ENCODE measurements around the gene ATAD3C.
"Not testable (repeated sequence)": the region's sequence is repeated elsewhere in the genome, so short reads cannot be mapped to it uniquely, and the experiment has no call there.

The ATAD3C gene

DNA sequence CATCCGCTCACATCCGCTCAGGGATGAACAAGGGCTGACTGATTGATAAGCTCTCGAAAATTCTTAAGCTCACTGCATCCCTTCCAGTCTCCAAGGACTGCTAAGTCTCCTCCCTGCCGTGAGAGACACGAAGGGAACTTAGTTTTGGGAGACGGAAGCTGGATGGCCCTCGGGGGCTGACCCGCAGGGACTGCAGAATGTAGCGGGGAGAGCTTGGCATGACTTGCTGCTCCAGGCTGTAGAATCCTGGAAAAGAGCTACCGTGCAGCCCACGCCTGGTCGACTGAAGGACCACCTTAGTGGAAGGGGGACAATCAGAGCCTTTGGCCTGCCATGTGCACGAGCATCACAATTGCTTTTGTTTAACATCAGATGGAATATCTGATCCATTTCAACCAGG is 33.7 kb upstream of the ATAD3C start:
- TF ChIP-seq, protein P1, sequence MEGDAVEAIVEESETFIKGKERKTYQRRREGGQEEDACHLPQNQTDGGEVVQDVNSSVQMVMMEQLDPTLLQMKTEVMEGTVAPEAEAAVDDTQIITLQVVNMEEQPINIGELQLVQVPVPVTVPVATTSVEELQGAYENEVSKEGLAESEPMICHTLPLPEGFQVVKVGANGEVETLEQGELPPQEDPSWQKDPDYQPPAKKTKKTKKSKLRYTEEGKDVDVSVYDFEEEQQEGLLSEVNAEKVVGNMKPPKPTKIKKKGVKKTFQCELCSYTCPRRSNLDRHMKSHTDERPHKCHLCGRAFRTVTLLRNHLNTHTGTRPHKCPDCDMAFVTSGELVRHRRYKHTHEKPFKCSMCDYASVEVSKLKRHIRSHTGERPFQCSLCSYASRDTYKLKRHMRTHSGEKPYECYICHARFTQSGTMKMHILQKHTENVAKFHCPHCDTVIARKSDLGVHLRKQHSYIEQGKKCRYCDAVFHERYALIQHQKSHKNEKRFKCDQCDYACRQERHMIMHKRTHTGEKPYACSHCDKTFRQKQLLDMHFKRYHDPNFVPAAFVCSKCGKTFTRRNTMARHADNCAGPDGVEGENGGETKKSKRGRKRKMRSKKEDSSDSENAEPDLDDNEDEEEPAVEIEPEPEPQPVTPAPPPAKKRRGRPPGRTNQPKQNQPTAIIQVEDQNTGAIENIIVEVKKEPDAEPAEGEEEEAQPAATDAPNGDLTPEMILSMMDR (IDR thresholded peaks at IDR 0.05; ENCODE audit: low read depth, low read length, missing control alignments) = no peak
- no peak for DNase-seq (ENCODE audit: low read depth)
- H3K4me3 ChIP-seq (ENCODE audit: low read depth, low read length) = no peak overlapping the region

DNA sequence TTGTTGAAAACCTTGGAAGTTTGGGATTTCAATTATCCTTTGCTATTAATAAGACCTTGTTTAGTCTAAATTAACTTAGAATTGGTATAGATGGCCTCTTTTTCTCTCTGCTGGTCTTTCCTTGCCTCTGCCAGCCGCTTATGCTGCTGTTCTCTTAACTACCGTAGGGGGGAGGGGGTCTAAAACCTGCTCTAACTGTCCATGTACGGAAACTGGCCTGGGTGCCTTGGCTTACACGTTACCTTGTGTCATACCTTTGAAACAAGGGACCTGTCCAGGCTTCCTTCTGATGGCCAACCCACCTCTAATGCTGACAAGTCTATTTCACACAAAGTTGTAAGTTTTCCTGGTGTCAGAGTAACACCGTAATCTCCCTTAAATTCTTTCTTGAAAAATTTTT is 32.1 kb upstream of the ATAD3C start:
- DNase-seq (ENCODE audit: low read depth); H3K4me3 ChIP-seq (ENCODE audit: low read depth, low read length): not testable (repeated sequence)

DNA sequence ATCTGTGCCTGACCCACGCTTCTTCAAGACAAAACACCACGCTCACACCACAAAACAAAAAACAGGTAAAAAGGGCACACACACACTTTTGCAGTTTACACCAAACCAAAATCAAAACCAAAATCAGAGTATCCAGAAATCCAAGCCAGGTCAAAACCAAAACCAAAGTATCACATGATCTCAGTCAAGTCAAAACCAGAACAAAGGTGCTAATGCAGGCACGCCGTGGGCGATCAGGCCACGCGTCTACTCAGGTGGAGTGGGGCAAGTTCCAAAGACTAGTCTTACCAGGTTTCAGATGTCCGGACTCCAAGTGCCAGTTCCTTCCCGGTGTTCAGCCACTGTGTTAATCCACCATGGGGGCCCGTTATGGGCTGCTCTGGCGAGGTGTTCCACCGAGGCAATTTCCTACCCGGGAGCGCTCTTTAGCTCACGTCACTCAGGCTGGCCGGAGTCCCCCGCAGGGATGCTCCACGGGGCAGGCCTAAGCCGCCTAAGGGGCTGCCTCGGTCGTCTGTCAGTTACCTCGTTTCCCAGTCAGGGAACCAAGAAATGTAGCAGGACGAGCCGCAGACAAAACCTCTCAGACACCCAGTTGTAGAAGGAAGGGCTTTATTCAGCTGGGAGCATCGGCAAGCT is 31.5 kb upstream of the ATAD3C start:
- not testable (repeated sequence) for H3K4me3 ChIP-seq (ENCODE audit: low read depth, low read length); DNase-seq (ENCODE audit: low read depth)

GRCh38 chr1:1418464-1419362 is 30.8 kb upstream of the ATAD3C start:
- H3K4me3 ChIP-seq (ENCODE audit: low read depth, low read length) = no peak overlapping the region
- TF ChIP-seq, protein P1 (IDR thresholded peaks at IDR 0.05; ENCODE audit: low read depth, low read length, missing control alignments) = no peak
- no peak for DNase-seq (ENCODE audit: low read depth)

DNA sequence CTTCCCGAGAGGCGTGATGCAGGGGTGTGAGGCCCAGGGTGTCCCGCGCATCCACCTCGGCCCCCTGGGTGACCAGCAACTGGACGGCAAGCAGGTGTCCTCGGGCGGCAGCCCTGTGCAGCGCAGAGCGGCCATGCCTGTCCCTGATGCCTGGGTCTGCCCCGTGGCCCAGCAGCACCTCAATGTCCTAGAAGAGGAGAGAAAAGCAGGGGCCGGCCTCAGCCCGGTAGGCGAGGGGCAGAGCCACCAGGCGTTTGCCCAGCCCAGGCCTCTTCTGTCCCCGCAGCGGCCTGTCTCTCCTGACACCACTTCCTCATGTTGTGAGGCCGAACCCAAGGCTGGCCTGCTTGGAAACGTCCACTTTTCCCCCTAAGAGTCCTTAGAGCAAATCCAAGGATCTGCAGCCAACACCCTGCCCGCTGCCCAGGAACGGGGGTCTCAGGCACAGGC is 30.1 kb upstream of the ATAD3C start:
- no peak overlapping the region for H3K4me3 ChIP-seq (ENCODE audit: low read depth, low read length)
- TF ChIP-seq, protein P1 (IDR thresholded peaks at IDR 0.05; ENCODE audit: low read depth, low read length, missing control alignments) = no peak

DNA sequence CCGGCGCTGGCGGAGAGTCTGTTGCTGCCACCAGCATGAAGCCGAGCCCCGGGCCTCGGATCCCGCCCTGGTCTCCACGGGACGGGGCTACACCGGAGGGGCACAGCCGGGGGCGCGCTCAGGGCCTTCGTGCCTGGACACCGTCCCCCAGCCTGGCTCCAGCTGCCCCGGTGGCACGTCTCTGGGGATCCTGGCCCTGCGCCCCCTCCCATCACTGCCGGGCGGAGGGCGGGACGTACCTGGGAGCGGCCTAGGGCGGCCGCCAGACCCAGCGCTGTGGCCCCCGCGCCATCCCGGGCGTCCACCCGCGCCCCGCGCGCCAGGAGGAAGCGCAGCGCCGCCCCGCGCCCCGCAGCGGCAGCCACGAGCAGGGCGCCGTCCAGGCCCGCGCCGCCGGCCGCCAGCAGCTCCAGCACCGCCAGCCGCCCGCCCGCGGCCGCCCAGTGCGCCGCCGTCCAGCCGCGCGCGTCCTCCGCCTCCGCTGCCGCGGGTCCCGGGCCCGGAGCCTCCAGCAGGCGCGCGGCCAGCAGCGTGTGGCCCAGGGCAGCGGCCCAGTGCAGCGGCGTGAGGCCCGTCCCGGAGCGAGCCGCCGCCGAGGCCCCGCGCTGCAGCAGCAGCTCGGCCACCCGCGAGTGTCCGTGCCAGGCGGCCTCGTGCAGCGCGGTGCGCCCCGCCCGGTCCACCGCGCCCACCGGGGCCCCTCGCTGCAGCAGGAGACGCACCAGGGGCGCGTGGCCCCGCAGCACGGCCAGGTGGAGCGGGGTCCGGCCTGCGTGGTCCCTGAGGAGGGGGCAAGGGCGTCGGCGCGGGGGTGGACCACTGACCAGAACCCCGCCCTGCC is 29.5 kb upstream of the ATAD3C start:
- no peak overlapping the region for H3K4me3 ChIP-seq (ENCODE audit: low read depth, low read length)
- TF ChIP-seq, protein P1 (IDR thresholded peaks at IDR 0.05; ENCODE audit: low read depth, low read length, missing control alignments) = no peak
- DNase-seq (ENCODE audit: low read depth) = no peak

More for the DNA sequence above, 30.1 kb upstream of the ATAD3C start:
- DNase-seq (ENCODE audit: low read depth) = no peak

DNA sequence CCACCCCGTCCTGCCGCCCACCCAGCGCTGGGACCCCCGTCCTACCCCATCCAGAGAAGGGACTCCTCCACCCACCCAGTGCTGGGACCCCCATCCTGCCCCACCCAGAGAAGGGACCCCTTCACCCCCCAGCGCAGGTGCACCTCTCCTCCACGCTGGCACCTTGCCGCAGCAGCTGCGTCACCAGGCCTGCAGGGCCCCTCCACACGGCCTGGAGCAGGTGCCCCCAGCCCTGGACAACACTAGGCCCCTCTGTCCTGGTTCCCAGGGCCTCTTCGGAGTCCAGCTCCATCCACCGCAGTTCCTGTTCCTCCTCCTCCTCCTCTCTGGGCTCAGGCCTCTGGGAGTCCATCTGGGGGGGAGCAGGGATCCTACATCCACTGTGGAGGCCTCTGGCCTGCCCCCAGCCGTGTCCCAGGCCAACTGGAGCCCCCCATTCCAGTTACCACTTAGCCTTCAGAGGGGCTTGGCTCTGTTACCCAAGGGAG is 28.8 kb upstream of the ATAD3C start:
- TF ChIP-seq, protein P1 (IDR thresholded peaks at IDR 0.05; ENCODE audit: low read depth, low read length, missing control alignments) = no peak
- H3K4me3 ChIP-seq (ENCODE audit: low read depth, low read length) = no peak overlapping the region
- no peak for DNase-seq (ENCODE audit: low read depth)
